ENCODE measurements around the gene R3HDM1. TPM values are rescaled to one million over a fixed set of nuclear protein-coding genes. Genes with fewer than 3 reads are reported as not detected.
A peak's percentile ranks its signal among the peaks of the same experiment; 100 is the strongest.
"Not testable (repeated sequence)": the region's sequence is repeated elsewhere in the genome, so short reads cannot be mapped to it uniquely, and the experiment has no call there.

Gene R3HDM1
- total RNA-seq, 3 donors from 2014 or later: 41.5 to 54.3 (median 51.5) TPM

DNA sequence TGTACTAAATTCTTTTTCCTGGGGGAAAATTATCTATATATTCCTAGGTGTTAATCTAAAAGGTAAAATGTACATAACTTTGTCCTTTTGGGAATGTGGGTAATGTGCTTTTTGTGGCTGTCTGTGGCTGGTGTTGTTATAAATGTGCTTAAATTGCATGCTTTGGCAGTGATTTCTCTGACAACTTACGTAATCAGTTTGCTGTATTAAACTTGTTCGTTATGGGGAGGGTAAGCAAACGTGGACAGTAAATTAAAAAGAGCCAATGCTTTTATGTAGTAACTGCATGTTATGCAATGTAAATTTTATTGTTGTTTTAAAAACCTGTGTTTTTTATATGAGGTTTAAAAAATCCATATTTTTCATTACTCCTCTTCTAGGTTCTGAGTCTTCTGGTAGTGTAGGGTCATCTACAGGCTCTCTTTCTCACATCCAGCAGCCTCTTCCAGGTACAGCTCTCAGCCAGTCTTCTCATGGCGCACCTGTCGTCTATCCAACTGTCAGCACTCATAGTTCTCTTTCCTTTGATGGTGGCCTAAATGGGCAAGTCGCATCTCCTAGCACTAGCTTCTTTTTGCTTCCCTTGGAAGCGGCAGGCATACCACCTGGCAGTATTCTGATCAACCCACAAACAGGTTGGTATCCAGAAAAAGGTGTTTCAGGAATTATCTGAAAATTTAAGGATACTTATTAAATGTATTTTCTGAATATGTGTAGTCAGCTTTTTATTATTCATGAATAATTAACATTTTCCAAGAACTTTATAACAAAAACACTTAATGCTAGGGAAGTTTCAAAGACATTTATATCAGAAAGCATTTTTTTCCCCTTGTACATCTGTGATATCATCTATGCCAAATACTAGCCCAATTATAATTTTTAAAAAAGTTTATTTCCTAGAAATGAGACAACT lies 110.1 kb downstream of the R3HDM1 start:
- Mint-ChIP-seq H3K27me3 (ENCODE audit: low read depth) (no peaks in the 10 kb centered on the region), H3K4me1 (ENCODE audit: low read depth) (peaks cover 6% of the 10 kb centered on the region), H3K4me3 (no peak overlapping the region), H3K9me3 (no peaks in the 10 kb centered on the region), H3K36me3 (ENCODE audit: insufficient read depth) (peaks cover 44% of the 10 kb centered on the region)
- DNase-seq (no peak), ATAC-seq (no peak)

DNA sequence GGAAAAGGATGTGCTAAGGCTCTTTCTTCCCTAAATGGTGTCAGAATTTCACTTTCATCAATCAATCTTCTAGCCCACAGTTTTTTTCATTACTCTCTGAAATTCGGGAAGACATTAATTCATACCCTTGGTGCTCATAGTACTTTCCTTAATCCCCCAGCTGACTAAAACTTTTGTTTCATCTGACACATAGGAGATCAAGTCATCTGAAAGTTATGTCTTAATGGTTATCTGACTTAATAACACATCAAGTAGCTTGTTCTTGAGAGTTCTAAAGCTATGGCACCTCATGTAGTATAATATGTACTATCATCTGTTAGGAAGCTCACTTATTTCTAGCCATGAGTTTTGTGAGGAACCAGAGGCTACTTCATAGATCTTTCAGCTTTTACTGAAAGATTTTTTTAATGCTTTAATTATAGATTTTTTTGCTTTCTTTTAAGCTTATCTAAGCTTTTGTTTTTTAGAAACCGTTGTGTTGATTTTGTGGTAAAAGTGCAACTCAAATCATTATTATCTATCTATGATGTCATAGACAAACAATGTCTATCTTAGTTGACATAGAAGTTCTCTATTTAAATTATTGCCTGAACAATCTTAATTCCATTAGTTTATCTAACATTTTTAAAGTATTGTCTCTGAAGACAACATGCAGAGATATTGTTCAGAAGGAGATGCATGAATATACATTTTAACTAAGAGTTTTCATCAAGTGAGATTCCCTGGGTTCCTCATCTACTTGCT lies 116.7 kb downstream of the R3HDM1 start:
- no peaks in the 10 kb centered on the region for H3K9me3 Mint-ChIP-seq
- no peak for DNase-seq
- H3K36me3 Mint-ChIP-seq (ENCODE audit: insufficient read depth): peaks cover 42% of the 10 kb centered on the region
- no peak for ATAC-seq
- no peak overlapping the region for H3K4me3 Mint-ChIP-seq
- H3K27me3 Mint-ChIP-seq (ENCODE audit: low read depth): no peaks in the 10 kb centered on the region
- H3K4me1 Mint-ChIP-seq (ENCODE audit: low read depth): no peaks in the 10 kb centered on the region

DNA sequence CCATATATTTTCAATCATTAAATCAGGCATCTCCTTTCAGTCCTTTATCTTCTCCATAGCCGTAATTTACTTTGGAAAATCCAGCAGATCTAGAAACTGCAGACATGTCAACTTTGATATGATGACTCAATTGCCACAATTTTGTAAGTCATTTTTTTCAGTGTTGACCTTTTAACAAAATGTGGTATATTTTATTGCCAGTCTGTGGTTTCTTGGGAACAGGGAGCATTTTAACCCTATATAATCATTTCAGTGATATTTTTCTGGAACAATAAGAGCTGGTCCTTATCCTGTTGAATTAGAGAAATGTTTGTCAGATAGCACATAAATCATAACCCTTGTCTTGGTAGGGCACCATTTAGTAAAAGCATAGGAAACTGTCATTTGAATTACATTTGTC lies 119.4 kb downstream of the R3HDM1 start:
- Mint-ChIP-seq H3K9me3 (no peaks in the 10 kb centered on the region), H3K36me3 (ENCODE audit: insufficient read depth) (peaks cover 40% of the 10 kb centered on the region), H3K4me3 (no peak overlapping the region), H3K4me1 (ENCODE audit: low read depth) (no peaks in the 10 kb centered on the region), H3K27me3 (ENCODE audit: low read depth) (no peaks in the 10 kb centered on the region)
- ATAC-seq (no peak), DNase-seq (no peak)

DNA sequence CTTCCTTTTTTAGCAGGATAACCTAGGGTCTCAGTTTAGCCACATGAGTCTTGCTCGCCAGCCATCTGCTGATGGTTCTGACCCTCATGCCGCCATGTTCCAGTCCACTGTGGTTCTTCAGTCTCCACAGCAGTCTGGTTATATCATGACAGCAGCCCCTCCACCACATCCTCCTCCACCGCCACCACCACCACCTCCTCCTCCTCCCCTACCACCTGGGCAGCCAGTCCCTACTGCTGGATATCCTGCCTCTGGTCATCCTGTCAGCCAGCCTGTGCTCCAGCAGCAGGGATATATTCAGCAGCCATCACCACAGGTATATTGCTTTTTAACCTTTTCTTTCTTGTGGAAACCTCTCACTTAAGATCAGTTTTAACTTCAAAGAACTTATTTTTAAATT lies 120.4 kb downstream of the R3HDM1 start:
- no peak for DNase-seq
- Mint-ChIP-seq H3K4me1 (ENCODE audit: low read depth) (no peaks in the 10 kb centered on the region), H3K27me3 (ENCODE audit: low read depth) (no peaks in the 10 kb centered on the region), H3K9me3 (no peaks in the 10 kb centered on the region), H3K4me3 (no peak overlapping the region), H3K36me3 (ENCODE audit: insufficient read depth) (peaks cover 41% of the 10 kb centered on the region)
- no peak for ATAC-seq

DNA sequence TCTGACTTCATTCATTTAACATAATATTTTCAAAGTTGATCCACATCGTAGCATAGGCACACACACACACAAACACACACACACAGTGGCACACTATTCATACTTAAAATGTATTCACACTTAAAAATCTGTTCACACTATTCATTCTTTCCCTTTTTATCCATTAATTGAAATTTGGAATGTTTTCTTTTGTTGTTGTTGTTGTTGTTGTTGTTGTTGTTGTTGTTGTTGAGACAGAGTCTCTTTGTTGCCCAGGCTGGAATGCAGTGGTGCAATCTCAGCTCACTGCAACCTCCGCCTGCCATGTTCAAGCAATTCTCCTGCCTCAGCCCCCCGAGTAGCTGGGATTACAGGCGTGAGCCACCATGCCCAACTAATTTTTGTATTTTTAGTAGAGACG lies 123.0 kb downstream of the R3HDM1 start:
- not testable (repeated sequence) for DNase-seq; H3K4me1 Mint-ChIP-seq (ENCODE audit: low read depth); H3K9me3 Mint-ChIP-seq; H3K4me3 Mint-ChIP-seq; ATAC-seq; H3K27me3 Mint-ChIP-seq (ENCODE audit: low read depth)
- peaks cover 37% of the 10 kb centered on the region for H3K36me3 Mint-ChIP-seq (ENCODE audit: insufficient read depth)

DNA sequence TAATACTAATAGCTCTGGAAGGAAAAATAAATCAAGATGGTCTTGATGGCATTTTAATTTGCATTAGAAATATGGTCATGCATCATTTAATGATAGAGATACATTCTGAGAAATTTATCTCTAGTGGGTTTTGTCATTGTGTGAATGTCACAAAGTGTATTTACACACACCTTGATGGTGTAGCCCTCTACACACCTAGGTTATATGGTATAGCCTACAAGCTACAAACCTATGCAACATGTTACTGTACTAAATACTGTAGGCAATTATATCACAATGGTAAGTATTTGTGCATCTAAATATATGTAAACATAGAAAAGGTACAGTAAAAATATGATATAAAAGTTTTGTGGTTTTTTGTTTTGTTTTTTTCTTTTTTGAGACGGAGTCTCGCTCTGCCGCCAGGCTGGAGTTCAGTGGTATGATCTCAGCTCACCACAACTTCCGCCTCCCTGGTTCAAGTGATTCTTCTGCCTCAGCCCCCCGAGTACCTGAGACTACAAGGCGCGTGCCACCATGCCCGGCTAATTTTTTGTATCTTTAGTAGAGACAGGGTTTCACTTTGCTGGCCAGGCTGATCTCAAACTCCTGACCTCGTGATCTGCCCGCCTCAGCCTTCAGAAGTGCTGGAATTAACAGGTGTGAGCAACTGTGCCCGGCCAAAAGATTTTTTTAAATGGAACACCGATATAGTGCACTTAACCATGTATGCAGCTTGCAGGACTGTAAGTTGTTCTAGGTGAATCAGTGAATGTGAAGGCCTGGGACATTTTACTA lies 126.7 kb downstream of the R3HDM1 start:
- H3K4me1 Mint-ChIP-seq (ENCODE audit: low read depth): peaks cover 11% of the 10 kb centered on the region
- ATAC-seq: peak; percentile 70 to 79
- H3K36me3 Mint-ChIP-seq (ENCODE audit: insufficient read depth): peaks cover 30% of the 10 kb centered on the region
- no peaks in the 10 kb centered on the region for H3K27me3 Mint-ChIP-seq (ENCODE audit: low read depth)
- peak; percentile 35 for DNase-seq
- peak overlapping the region; percentile 76 for H3K4me3 Mint-ChIP-seq
- no peaks in the 10 kb centered on the region for H3K9me3 Mint-ChIP-seq

DNA sequence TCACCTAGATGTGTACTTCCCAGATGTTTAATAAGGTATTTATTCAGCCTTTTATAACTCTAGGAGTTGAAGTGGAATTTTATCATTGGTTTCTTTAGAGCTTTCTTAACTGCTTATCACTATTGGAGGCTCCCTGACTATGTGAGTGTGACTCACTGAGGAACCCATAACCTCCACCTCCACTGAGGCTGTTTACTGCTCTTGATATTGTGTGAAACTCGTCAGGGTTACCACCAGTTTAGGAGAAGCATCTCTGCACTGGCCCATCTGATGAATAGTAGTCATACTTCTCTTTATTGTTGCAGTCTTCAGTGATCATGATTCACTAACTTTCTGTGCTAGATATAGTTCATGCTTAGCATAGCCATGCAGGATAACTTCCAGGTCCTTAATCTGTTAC lies 130.8 kb downstream of the R3HDM1 start:
- H3K9me3 Mint-ChIP-seq: no peaks in the 10 kb centered on the region
- H3K4me1 Mint-ChIP-seq (ENCODE audit: low read depth): peaks cover 24% of the 10 kb centered on the region
- no peaks in the 10 kb centered on the region for H3K27me3 Mint-ChIP-seq (ENCODE audit: low read depth)
- no peak for DNase-seq
- no peak overlapping the region for H3K4me3 Mint-ChIP-seq
- H3K36me3 Mint-ChIP-seq (ENCODE audit: insufficient read depth): peaks cover 38% of the 10 kb centered on the region
- ATAC-seq: peak; percentile 63 to 67

DNA sequence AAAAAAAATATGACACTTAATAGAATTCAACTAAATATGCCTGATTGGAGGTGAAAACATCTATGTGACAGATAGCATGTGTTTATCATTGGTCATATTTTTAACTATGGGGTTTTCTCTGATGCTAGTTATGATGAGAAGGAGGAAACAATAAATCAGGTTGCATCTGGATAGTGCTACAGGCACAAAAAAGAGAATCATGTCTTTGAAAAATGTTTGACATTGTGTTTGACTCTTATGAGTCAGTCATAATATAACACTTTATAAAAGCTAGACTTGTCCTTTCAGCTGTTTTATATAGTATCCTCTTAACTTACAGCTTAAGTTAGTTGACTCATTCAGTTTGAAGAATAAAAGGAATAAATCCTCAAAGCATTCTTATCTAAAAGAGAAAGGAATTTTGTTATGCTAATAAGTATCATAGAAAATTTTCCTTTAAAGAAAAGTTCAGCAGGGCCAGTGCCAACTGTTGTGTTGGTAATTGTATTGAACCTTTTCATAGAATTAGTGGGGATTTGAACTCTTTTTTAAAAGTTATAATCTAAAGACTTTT lies 131.9 kb downstream of the R3HDM1 start:
- Mint-ChIP-seq H3K4me1 (ENCODE audit: low read depth) (peaks cover 18% of the 10 kb centered on the region), H3K36me3 (ENCODE audit: insufficient read depth) (peaks cover 37% of the 10 kb centered on the region), H3K4me3 (no peak overlapping the region), H3K9me3 (no peaks in the 10 kb centered on the region), H3K27me3 (ENCODE audit: low read depth) (no peaks in the 10 kb centered on the region)
- no peak for ATAC-seq
- DNase-seq: no peak

DNA sequence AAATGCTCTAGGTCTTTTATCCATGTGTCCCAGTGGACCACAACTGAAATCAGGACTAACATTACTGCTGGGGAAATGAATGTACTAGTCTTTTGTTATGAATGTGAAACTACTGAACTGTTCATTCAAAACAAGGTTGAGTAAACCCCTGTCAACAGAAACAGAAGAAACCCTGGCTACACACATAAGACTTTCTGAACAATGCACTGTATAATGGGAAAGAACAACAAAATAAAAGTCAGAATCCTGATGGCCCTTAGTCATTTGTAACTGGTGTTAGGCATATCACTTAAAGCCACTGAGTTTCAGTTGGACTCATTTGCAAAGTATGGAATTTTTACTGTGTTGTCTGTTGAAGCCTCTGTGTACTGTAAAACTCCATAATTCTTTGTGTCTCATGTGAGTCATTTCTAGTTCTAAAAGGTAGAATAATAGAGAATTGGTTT lies 133.4 kb downstream of the R3HDM1 start:
- ATAC-seq (peak; percentile 86 to 89), DNase-seq (no peak)
- no peaks in the 10 kb centered on the region for H3K27me3 Mint-ChIP-seq (ENCODE audit: low read depth)
- peaks cover 37% of the 10 kb centered on the region for H3K36me3 Mint-ChIP-seq (ENCODE audit: insufficient read depth)
- no peak overlapping the region for H3K4me3 Mint-ChIP-seq
- no peaks in the 10 kb centered on the region for H3K9me3 Mint-ChIP-seq
- H3K4me1 Mint-ChIP-seq (ENCODE audit: low read depth): peaks cover 16% of the 10 kb centered on the region

DNA sequence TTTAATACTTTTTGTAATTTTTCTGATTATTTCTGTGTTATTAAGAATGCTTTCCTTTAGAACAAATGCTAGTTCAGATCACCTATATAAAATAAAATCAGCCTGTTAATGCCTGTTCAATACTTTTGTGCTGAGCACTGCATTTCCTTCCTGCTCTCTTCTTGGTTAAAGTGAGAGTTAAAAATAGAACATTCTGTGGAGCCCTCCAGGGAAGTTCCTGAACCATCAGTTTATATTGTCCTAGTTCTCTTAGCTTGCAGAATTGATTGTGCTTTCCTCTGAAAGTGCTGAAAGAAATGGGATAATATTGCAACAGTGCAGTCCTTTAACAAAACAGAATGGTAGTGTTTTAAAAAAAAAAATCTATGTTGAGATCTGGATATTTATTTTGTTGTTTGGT lies 135.8 kb downstream of the R3HDM1 start:
- Mint-ChIP-seq H3K36me3 (ENCODE audit: insufficient read depth) (peaks cover 26% of the 10 kb centered on the region), H3K4me3 (no peak overlapping the region), H3K27me3 (ENCODE audit: low read depth) (no peaks in the 10 kb centered on the region), H3K9me3 (no peaks in the 10 kb centered on the region), H3K4me1 (ENCODE audit: low read depth) (peaks cover 14% of the 10 kb centered on the region)
- ATAC-seq (no peak), DNase-seq (no peak)

DNA sequence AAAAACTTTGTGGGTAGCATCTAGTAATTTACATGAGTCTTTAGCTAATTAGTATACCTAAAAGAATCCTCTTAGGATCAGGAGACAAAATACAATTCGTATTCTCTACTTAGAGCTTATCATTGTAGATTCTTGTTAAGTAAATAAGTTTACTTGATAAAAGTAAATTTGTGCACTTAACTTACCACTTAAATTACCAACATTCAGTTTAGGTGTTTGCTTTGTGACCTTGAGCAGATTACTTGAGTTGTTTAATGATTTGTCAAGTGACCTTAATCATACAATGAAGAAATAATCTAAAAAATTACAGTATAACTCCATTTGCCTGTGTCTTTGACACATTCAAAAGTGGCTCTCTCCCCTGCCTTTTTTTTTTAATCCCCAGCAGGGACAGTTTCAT lies 143.2 kb downstream of the R3HDM1 start:
- ATAC-seq (no peak), DNase-seq (no peak)
- Mint-ChIP-seq H3K9me3 (no peaks in the 10 kb centered on the region), H3K4me3 (no peak overlapping the region), H3K4me1 (ENCODE audit: low read depth) (no peaks in the 10 kb centered on the region), H3K36me3 (ENCODE audit: insufficient read depth) (peaks cover 26% of the 10 kb centered on the region), H3K27me3 (ENCODE audit: low read depth) (no peaks in the 10 kb centered on the region)

DNA sequence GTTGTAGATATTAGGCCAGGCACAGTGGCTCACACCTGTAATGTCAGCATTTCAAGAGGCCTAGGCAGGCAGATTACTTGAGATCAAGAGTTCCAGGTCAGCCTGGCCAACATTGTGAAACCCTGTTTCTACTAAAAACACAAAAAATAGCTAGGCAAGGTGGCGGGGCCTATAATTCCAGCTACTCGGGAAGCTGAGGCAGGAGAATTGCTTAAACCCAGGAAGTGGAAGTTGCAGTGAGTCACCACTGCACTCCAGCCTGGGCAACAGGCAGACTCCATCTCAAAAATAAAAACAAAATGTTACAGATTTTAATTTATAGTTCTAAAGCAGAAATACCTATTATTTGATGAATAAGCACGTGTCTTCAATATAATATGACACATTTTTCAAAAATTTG lies 144.7 kb downstream of the R3HDM1 start:
- ATAC-seq (no peak), DNase-seq (no peak)
- Mint-ChIP-seq H3K27me3 (ENCODE audit: low read depth) (no peaks in the 10 kb centered on the region), H3K4me3 (no peak overlapping the region), H3K4me1 (ENCODE audit: low read depth) (no peaks in the 10 kb centered on the region), H3K36me3 (ENCODE audit: insufficient read depth) (peaks cover 32% of the 10 kb centered on the region), H3K9me3 (no peaks in the 10 kb centered on the region)

DNA sequence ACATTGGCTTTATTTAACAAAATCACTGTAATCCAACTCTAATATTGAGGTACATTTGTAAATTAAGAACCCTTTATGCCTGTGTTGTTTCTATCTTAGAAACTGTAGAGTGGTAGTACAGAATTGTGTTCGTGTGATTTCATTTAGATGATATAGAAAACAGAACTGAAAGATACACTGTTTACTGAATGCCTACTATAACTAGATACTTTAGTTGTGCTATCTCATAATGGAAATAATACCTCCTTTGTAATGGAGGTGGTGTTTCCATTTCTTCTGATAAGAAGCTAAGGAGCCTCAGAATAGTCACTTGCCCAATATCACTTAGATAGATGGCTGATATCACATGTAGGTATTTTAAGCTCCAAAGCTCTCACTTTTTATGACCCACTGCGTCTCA lies 147.8 kb downstream of the R3HDM1 start:
- no peak for DNase-seq
- no peaks in the 10 kb centered on the region for H3K27me3 Mint-ChIP-seq (ENCODE audit: low read depth)
- no peak overlapping the region for H3K4me3 Mint-ChIP-seq
- H3K36me3 Mint-ChIP-seq (ENCODE audit: insufficient read depth): peaks cover 25% of the 10 kb centered on the region
- no peaks in the 10 kb centered on the region for H3K9me3 Mint-ChIP-seq
- ATAC-seq: no peak
- H3K4me1 Mint-ChIP-seq (ENCODE audit: low read depth): no peaks in the 10 kb centered on the region

DNA sequence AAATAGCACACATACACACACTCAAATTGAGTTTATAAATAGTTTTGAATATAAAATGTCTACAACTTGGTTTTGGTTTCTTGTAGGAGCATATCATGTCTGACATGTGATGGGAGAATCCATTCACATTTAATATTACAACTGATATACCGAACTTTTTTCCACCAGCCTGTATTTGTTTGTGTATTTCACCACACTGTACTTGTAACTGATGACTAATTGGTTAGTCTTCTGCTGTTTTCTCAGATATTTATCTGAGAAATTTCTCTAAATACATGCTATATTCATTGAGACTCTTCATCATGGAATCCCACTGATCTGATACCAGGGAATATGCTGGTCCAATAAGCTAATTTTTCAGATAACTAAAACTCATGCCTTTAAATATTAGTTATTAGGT lies 154.1 kb downstream of the R3HDM1 start:
- no peak overlapping the region for H3K4me3 Mint-ChIP-seq
- ATAC-seq (no peak), DNase-seq (no peak)
- H3K27me3 Mint-ChIP-seq (ENCODE audit: low read depth): no peaks in the 10 kb centered on the region
- H3K9me3 Mint-ChIP-seq: no peaks in the 10 kb centered on the region
- peaks cover 17% of the 10 kb centered on the region for H3K4me1 Mint-ChIP-seq (ENCODE audit: low read depth)
- H3K36me3 Mint-ChIP-seq (ENCODE audit: insufficient read depth): peaks cover 19% of the 10 kb centered on the region

All from activated T-cell treated with anti-CD3 and anti-CD28 coated beads, Interleukin-2, amount 50 U/mL, for 4 hours (primary cell).